Measurements from ENCODE around the gene ENOX1. TPM values are rescaled to one million over a fixed set of nuclear protein-coding genes. Genes with fewer than 3 reads are reported as not detected.

ENOX1 gene
- total and polyA plus RNA-seq, 9 of the 15 experiments (the other 6 are each of a cell fraction or from before 2014, with no cell fraction given): not detected

DNA sequence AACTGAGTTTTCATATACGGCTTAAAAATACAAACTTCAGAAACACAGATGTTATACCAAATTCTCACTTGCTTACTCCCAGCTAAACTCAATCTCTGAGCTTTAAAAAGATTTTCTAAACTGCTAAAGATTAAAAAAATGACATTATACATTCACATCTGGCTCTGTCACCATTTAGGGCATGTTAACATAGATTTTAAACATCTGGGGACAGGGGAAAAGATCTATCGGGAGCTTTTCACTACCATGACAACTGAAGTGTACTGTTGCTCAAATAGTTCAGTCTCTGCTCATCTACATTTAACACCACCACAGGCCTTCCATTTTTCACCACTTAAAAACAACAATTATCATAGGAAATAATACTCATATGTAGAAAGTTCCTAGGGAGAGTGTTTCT lies 190.8 kb downstream of the ENOX1 start (continued):
- TF ChIP-seq MGA (IDR thresholded peaks at IDR 0.05) (no peak), AFF1 (IDR thresholded peaks at IDR 0.05; ENCODE audit: low read depth in 1 of 2, partially characterized antibody in 2 of 2) (no peak), ZNF778 (CRISPR knock-in tag; IDR thresholded peaks at IDR 0.05) (no peak), KLF10 (CRISPR knock-in tag; IDR thresholded peaks at IDR 0.05) (no peak), RHOXF2B (CRISPR knock-in tag; conservative IDR thresholded peaks at IDR 0.05) (no peak), ZBTB7A (IDR thresholded peaks at IDR 0.05; ENCODE audit: borderline replicate concordance, control insufficient read depth, low read depth, low read length) (no peak), POLR2A (conservative IDR thresholded peaks at IDR 0.05) (no peak)
